Sigmoid colon (tissue), 7 donors: ENCODE measurements around the gene PTPN7. TPM values are rescaled to one million over a fixed set of nuclear protein-coding genes. Genes with fewer than 3 reads are reported as not detected.
A peak's percentile ranks its signal among the peaks of the same experiment; 100 is the strongest.

ENCODE experiments used
- DNase-seq: peaks from one replicate; pipeline ENCODE4 v3.0.0-alpha.2; 2019
- H3K27ac ChIP-seq, 4 donors: fragments of 200-600 bp; sonication (generic); one replicate each; pipeline ENCODE4 v1.5.1; 2016 to 2019; ENCODE audit warnings: mild to moderate bottlenecking in 1 of 4
- H3K27me3 ChIP-seq, 3 donors: fragments of 200-600 bp; sonication (generic); one replicate each; pipeline ENCODE4 v1.5.1; 2019; ENCODE audit warnings: mild to moderate bottlenecking in 1 of 3
- H3K36me3 ChIP-seq, 4 donors: fragments of 200-600 bp; sonication (generic); one replicate each; pipeline ENCODE4 v1.5.1; 2016 to 2019
- H3K4me1 ChIP-seq, 4 donors: fragments of 200-600 bp; sonication (generic); one replicate each; pipeline ENCODE4 v1.5.1; 2017 to 2019
- H3K4me3 ChIP-seq, 4 donors: fragments of 200-600 bp; sonication (generic); one replicate each; pipeline ENCODE4 v1.5.1; 2017 to 2019; ENCODE audit warnings: mild to moderate bottlenecking in 2 of 4, moderate library complexity in 1 of 4
- H3K9me3 ChIP-seq, 4 donors: fragments of 200-600 bp in 3 of 4; sonication (generic) in 3 of 4; one replicate each; pipeline versions ENCODE4 v1.5.1 to v1.6.1; 2013 to 2019
- EP300 ChIP-seq, 4 donors: sonication (generic); formaldehyde crosslinking; IDR thresholded peaks; one replicate each; pipeline ENCODE4 v1.6.1; 2017; ENCODE audit warnings: antibody characterized with exemption in 4 of 4
- POLR2A ChIP-seq, 2 donors: fragments of 450-650 bp; IDR thresholded peaks; one replicate each; pipeline ENCODE4 v1.6.1; 2016; ENCODE audit warnings: antibody characterized with exemption in 2 of 2, mild to moderate bottlenecking in 2 of 2, moderate library complexity in 2 of 2
- POLR2AphosphoS5 ChIP-seq, 4 donors: sonication (generic); formaldehyde crosslinking; IDR thresholded peaks; one replicate each; pipeline ENCODE4 v1.6.1; 2017; ENCODE audit warnings: antibody characterized with exemption in 4 of 4
- WGBS, 2 donors: extraction: QIAGEN DNeasy Blood & Tissue Kit; methylation state at CpG; one replicate each; pipeline ENCODE4 v1.1.7; 2013; 5-methylcytosine and 5-hydroxymethylcytosine counted together
- intact Hi-C: fragments of 100-400 bp; cut with DNase I; formaldehyde crosslinking; loops from one replicate; pipeline ENCODE4 v1.15.1; 2023
- polyA plus RNA-seq, 3 donors: library from polyadenylated mRNA; stranded (reverse); fragments of 200-250 nt; gene quantifications; one replicate each; pipeline ENCODE4 v1.2.3, GENCODE V29; 2013
- total RNA-seq, 4 donors: library from RNA; depleted of rRNA; stranded (reverse); fragments of >200 nt; gene quantifications; one replicate each; pipeline ENCODE4 v1.1.0, GENCODE V29; 2016
- TF ChIP-seq, protein P1 (sequence below), 4 experiments: fragments of 450-650 bp in 3 of 4; fragments of 200-600 bp in 1 of 4; IDR thresholded peaks; one replicate each; pipeline ENCODE4 v1.5.1; 2016 to 2019; ENCODE audit warnings: antibody characterized with exemption in 4 of 4, mild to moderate bottlenecking in 3 of 4, moderate library complexity in 2 of 4
- donor health status: healthy with polysubstance abuse.
- donor health status: Bipolar disorder and iron deficiency.
- donor health status: healthy.

Gene PTPN7
- total and polyA plus RNA-seq, 7 donors = 0.71 to 18.2 (median 4.5) TPM; not detected in 1

DNA sequence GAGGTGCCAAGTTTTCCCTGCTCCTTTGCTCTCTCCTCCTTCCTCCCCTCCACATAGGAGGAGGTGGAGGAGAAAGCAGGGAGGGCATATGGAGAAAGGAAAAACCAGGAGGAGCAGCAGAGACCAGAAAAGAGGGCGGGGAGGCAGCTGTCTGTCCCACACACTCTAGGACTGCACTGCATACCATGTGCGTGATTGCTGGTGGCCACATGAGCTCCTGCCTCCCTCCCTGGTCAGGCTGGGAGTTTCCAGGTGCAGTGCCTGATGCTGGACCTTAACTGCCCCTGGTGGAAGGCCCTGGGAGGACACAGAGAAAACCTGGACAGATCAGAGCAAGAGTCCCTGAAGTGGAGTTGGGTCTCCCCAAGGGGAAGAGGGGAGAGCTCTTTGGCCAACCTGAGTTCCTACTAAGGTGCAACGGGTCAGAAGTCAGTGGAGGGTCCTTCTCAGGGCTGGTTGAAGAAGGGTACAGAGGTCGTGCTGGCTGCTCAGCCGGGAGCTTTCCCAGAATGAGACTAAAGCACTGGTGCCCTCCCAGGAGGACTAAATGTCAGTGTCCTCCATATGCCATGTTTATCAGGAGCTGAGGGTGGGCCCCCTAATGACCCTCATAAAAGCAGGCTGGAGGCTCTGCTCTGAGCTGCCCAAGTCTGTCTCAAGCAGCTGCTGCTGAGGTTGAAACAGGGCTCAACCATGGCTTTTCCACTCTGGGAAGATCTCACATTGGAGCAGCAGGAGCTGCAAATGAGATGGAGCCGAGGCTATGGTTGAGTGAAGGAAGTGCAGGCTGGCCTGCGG, 29.7 kb upstream of the PTPN7 start:
- TF ChIP-seq POLR2AphosphoS5 (IDR thresholded peaks at IDR 0.05) (no peak), POLR2A (IDR thresholded peaks at IDR 0.05) (no peak), EP300 (IDR thresholded peaks at IDR 0.05) (no peak)
- TF ChIP-seq, protein P1, sequence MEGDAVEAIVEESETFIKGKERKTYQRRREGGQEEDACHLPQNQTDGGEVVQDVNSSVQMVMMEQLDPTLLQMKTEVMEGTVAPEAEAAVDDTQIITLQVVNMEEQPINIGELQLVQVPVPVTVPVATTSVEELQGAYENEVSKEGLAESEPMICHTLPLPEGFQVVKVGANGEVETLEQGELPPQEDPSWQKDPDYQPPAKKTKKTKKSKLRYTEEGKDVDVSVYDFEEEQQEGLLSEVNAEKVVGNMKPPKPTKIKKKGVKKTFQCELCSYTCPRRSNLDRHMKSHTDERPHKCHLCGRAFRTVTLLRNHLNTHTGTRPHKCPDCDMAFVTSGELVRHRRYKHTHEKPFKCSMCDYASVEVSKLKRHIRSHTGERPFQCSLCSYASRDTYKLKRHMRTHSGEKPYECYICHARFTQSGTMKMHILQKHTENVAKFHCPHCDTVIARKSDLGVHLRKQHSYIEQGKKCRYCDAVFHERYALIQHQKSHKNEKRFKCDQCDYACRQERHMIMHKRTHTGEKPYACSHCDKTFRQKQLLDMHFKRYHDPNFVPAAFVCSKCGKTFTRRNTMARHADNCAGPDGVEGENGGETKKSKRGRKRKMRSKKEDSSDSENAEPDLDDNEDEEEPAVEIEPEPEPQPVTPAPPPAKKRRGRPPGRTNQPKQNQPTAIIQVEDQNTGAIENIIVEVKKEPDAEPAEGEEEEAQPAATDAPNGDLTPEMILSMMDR (IDR thresholded peaks at IDR 0.05) = no peak
- Histone ChIP-seq H3K4me1 (peaks cover 0 to 16% (median 9%) of the 10 kb centered on the region in 4 donors), H3K4me3 (no peak overlapping the region), H3K27ac (no peak overlapping the region), H3K36me3 (no peaks in the 10 kb centered on the region), H3K9me3 (no peaks in the 10 kb centered on the region), H3K27me3 (peaks cover 12 to 26% (median 19%) of the 10 kb centered on the region in 3 donors)
- intact Hi-C loops = loop anchor here (2.0 kb wide), 1 partner anchor 529 kb away; no protein-coding TSS in a partner anchor
- DNase-seq = no peak
- 65 to 79% methylated on average over 7 of the region's 7 CpGs for WGBS, 2 donors

DNA sequence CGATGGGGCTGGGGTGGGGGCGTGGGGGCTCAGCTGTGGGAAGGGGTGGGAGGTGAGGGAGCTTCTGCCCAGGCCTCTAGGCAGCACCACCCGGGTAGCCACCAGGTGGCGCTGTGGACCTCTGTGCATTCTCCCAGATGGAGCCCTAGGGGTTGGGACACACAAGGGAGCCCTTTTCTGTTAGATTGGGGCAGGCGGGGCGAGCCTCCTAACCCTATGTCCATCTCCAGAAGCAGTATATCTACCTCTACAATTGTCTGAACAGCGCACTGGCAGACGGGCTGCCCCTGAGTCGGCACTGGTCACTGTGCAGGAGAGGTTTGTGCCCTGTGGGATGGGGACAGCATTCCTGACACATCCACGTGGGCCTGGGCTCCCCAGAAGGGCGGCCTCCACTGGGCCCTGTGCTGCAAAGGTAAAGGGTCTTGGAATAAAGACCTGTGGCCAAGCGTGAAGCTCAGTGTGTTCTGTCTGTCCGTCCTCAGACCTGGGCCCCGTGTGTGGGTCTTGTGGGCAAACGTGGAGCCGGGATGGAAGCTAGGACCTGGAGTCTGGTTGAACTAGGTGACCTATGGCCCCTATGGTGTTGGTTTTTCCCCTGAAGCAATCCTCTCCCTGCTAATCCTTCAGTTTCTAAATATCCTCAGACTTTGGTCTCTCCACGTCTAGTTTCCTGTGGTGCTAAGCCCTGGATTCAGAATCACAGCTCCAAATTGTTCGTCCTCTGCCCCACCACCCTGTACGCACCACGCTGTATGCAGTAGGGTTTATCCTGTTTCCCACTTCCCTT, 28.8 kb upstream of the PTPN7 start:
- no peak for DNase-seq
- intact Hi-C loops = loop anchor here (2.0 kb wide), 1 partner anchor 530 kb away; no protein-coding TSS in a partner anchor
- Histone ChIP-seq H3K4me1 (peaks cover 0 to 20% (median 9%) of the 10 kb centered on the region in 4 donors), H3K27ac (no peak overlapping the region), H3K9me3 (no peaks in the 10 kb centered on the region), H3K36me3 (no peaks in the 10 kb centered on the region), H3K27me3 (peaks cover 11 to 24% (median 17%) of the 10 kb centered on the region in 3 donors), H3K4me3 (no peak overlapping the region)
- TF ChIP-seq EP300 (IDR thresholded peaks at IDR 0.05) = no peak
- TF ChIP-seq, protein P1 (IDR thresholded peaks at IDR 0.05) = peak in 3 of 4 experiments; percentile 45 to 91 (median 48)
- WGBS, 2 donors = 56 to 59% methylated on average over 20 of the region's 20 CpGs

DNA sequence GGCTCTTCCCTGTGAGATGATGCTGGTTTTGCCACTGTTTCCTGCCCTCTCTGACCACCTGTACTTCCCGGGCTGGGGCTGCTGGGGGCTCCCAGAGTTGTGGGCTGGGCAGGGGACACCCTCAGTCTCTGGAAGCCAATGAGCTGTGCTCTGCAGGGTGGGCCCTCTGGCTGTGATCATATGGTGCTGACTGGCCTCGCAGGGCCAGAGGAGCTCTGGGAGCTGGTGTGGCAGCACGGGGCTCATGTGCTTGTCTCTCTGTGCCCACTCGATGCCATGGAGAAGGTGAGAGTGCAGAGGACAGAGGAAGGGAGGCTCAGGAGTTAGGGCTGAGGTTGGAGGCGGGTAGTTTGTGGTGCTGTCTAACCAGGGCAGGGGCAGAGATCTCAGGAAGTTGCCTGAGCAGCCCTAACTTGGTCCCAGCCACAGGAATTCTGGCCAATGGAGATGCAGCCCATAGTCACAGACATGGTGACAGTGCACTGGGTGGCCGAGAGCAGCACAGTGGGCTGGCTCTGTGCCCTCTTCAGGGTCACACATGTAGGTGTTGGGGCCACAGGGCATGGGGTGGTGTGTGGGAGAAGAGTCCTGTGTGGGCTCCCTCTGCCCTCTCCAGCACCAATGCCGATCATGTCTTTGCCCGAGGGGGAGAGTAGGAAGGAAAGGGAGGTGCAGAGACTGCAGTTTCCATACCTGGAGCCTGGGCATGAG, 27.4 kb upstream of the PTPN7 start:
- H3K9me3 ChIP-seq = no peaks in the 10 kb centered on the region
- H3K4me1 ChIP-seq = peaks cover 0 to 8% (median 0%) of the 10 kb centered on the region in 4 donors
- H3K36me3 ChIP-seq = no peaks in the 10 kb centered on the region
- H3K27me3 ChIP-seq = peaks cover 0 to 22% (median 4%) of the 10 kb centered on the region in 3 donors
- no peak overlapping the region for H3K27ac ChIP-seq
- no peak for DNase-seq
- H3K4me3 ChIP-seq = no peak overlapping the region
- TF ChIP-seq POLR2AphosphoS5 (IDR thresholded peaks at IDR 0.05) (no peak), EP300 (IDR thresholded peaks at IDR 0.05) (no peak), POLR2A (IDR thresholded peaks at IDR 0.05) (no peak)
- TF ChIP-seq, protein P1 (IDR thresholded peaks at IDR 0.05) = no peak
- intact Hi-C loops = loop anchor here (2.0 kb wide), 1 partner anchor 531 kb away; no protein-coding TSS in a partner anchor
- WGBS, 2 donors = 55 to 84% methylated on average over 8 of the region's 8 CpGs

DNA sequence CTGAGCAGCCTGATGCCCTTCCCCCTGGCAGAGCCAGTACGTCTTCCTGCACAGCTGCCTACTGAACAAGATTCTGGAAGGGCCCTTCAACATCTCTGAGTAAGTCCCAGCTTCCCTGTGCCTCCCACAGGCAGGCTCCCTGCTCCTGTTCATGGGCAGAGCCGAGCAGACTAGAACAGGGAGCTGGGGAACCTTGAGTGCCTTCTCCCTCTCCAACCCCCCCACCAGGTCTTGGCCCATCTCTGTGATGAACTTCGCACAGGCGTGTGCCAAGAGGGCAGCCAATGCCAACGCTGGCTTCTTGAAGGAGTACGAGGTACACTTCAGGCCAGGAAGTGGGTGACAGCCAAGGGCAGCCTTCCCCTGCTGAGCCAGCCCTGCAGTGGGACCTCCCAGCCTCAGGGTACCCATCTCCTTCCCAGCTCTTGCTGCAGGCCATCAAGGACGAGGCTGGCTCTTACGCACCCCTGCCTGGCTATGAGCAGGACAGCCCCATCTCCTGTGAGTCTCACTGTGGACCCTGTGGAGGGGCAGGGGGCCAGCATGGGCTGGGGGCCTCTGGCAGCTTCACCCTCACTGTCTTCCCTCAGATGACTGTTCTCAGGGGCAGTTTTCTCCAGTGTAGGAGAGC, 26.8 kb upstream of the PTPN7 start:
- H3K9me3 ChIP-seq = no peaks in the 10 kb centered on the region
- H3K36me3 ChIP-seq = no peaks in the 10 kb centered on the region
- H3K27me3 ChIP-seq = peaks cover 0 to 22% (median 0%) of the 10 kb centered on the region in 3 donors
- H3K4me3 ChIP-seq = no peak overlapping the region
- TF ChIP-seq POLR2A (IDR thresholded peaks at IDR 0.05) = no peak
- TF ChIP-seq, protein P1 (IDR thresholded peaks at IDR 0.05) = no peak
- no peak for TF ChIP-seq EP300 (IDR thresholded peaks at IDR 0.05)
- no peak for TF ChIP-seq POLR2AphosphoS5 (IDR thresholded peaks at IDR 0.05)
- no peak for DNase-seq
- no peak overlapping the region for H3K27ac ChIP-seq
- intact Hi-C loops = no loop called here
- 24 to 67% methylated on average over 8 of the region's 8 CpGs for WGBS, 2 donors
- peaks cover 0 to 5% (median 0%) of the 10 kb centered on the region in 4 donors for H3K4me1 ChIP-seq
